Activated T-helper 17 cell treated with anti-CD3 and anti-CD28 coated beads, Interleukin-2, amount 50 U/mL, for 72 hours (primary cell): ENCODE data around the gene ZNF628. TPM values are rescaled to one million over a fixed set of nuclear protein-coding genes. Genes with fewer than 3 reads are reported as not detected.
A peak's percentile ranks its signal among the peaks of the same experiment; 100 is the strongest.

Experiments
- ATAC-seq: fragments of 150-1000 bp; cut with Tn5 transposase; replicated peaks from 2 replicates; pipeline ENCODE4 v1.10.0; 2021; ENCODE audit warnings: mild to moderate bottlenecking, moderate library complexity
- H3K27ac Mint-ChIP-seq: one replicate; pipeline ENCODE4 v1.8.0; 2022; ENCODE audit warnings: mixed read lengths
- H3K27me3 Mint-ChIP-seq: one replicate; pipeline ENCODE4 v1.8.0; 2022; ENCODE audit warnings: mixed read lengths
- H3K36me3 Mint-ChIP-seq: one replicate; pipeline ENCODE4 v1.8.0; 2022; ENCODE audit warnings: low read depth, mild to moderate bottlenecking, mixed read lengths
- H3K4me1 Mint-ChIP-seq: one replicate; pipeline ENCODE4 v1.8.0; 2022; ENCODE audit warnings: mixed read lengths
- H3K4me3 Mint-ChIP-seq: one replicate; pipeline ENCODE4 v1.8.0; 2022; ENCODE audit warnings: mild to moderate bottlenecking, mixed read lengths
- H3K9me3 Mint-ChIP-seq: one replicate; pipeline ENCODE4 v1.8.0; 2022; ENCODE audit warnings: mixed read lengths
- total RNA-seq, 2 donors: library from RNA; stranded (reverse); gene quantifications; one replicate each; pipeline ENCODE4 v1.2.3, GENCODE V29; 2022

ZNF628 gene
- total RNA-seq, 2 donors from 2014 or later = 11.1 to 11.3 TPM

GRCh38 chr19:55481794-55482155, 5.4 kb downstream of the ZNF628 start:
- no peaks in the 10 kb centered on the region for H3K9me3 Mint-ChIP-seq
- H3K27me3 Mint-ChIP-seq = no peaks in the 10 kb centered on the region
- no peak overlapping the region for H3K4me3 Mint-ChIP-seq
- ATAC-seq = no peak
- H3K27ac Mint-ChIP-seq = no peak overlapping the region
- H3K36me3 Mint-ChIP-seq = peaks cover 20% of the 10 kb centered on the region
- H3K4me1 Mint-ChIP-seq = peaks cover 29% of the 10 kb centered on the region

GRCh38 chr19:55482156-55482961, 5.9 kb downstream of the ZNF628 start:
- peaks cover 29% of the 10 kb centered on the region for H3K4me1 Mint-ChIP-seq
- no peak for ATAC-seq
- H3K27ac Mint-ChIP-seq = no peak overlapping the region
- H3K27me3 Mint-ChIP-seq = no peaks in the 10 kb centered on the region
- H3K36me3 Mint-ChIP-seq = peaks cover 20% of the 10 kb centered on the region
- no peak overlapping the region for H3K4me3 Mint-ChIP-seq
- H3K9me3 Mint-ChIP-seq = no peaks in the 10 kb centered on the region

GRCh38 chr19:55482967-55483705, 6.7 kb downstream of the ZNF628 start:
- ATAC-seq = no peak
- Mint-ChIP-seq H3K4me3 (no peak overlapping the region), H3K4me1 (peaks cover 24% of the 10 kb centered on the region), H3K27me3 (no peaks in the 10 kb centered on the region), H3K36me3 (peaks cover 20% of the 10 kb centered on the region), H3K9me3 (no peaks in the 10 kb centered on the region), H3K27ac (no peak overlapping the region)

- H3K36me3 Mint-ChIP-seq = peaks cover 12% of the 10 kb centered on the region
- no peaks in the 10 kb centered on the region for H3K27me3 Mint-ChIP-seq
- no peak overlapping the region for H3K27ac Mint-ChIP-seq
- H3K4me3 Mint-ChIP-seq = peak overlapping the region; percentile 70
- peaks cover 16% of the 10 kb centered on the region for H3K4me1 Mint-ChIP-seq
- H3K9me3 Mint-ChIP-seq = no peaks in the 10 kb centered on the region
- ATAC-seq = no peak
These were observed 7.5 kb downstream of the ZNF628 start for GRCh38 chr19:55483706-55484592.

- H3K4me1 Mint-ChIP-seq = peaks cover 8% of the 10 kb centered on the region
These were observed 8.4 kb downstream of the ZNF628 start, which contains the start of gene NAT14 for GRCh38 chr19:55484593-55485438. Gene NAT14, plus strand, starts transcription at chr19:55485188. Its CDS starts 521 bp downstream, at chr19:55485709.

GRCh38 chr19:55485439-55486011, 9.1 kb downstream of the ZNF628 start:
- H3K4me3 Mint-ChIP-seq = peak overlapping the region; percentile 70
- H3K36me3 Mint-ChIP-seq = no peaks in the 10 kb centered on the region
- no peaks in the 10 kb centered on the region for H3K27me3 Mint-ChIP-seq
- peaks cover 5% of the 10 kb centered on the region for H3K4me1 Mint-ChIP-seq
- peak overlapping the region; percentile 75 for H3K27ac Mint-ChIP-seq
- no peaks in the 10 kb centered on the region for H3K9me3 Mint-ChIP-seq
- no peak for ATAC-seq

More at GRCh38 chr19:55484593-55485438, 8.4 kb downstream of the ZNF628 start, which contains the start of gene NAT14:
- Mint-ChIP-seq H3K9me3 (no peaks in the 10 kb centered on the region), H3K4me3 (peak within 1 kb of the TSS; percentile 70), H3K27me3 (no peaks in the 10 kb centered on the region), H3K36me3 (peaks cover 4% of the 10 kb centered on the region), H3K27ac (peak within 1 kb of the TSS; percentile 75)
- peak; percentile 73 for ATAC-seq

- Mint-ChIP-seq H3K36me3 (no peaks in the 10 kb centered on the region), H3K4me3 (peak overlapping the region; percentile 70), H3K9me3 (no peaks in the 10 kb centered on the region), H3K4me1 (peaks cover 5% of the 10 kb centered on the region), H3K27ac (peak overlapping the region; percentile 75), H3K27me3 (no peaks in the 10 kb centered on the region)
- ATAC-seq = no peak
These were observed 9.9 kb downstream of the ZNF628 start for GRCh38 chr19:55486043-55486970.

GRCh38 chr19:55486971-55487923, 10.8 kb downstream of the ZNF628 start:
- H3K27ac Mint-ChIP-seq = peak overlapping the region; percentile 79
- H3K27me3 Mint-ChIP-seq = peaks cover 3% of the 10 kb centered on the region
- peak; percentile 66 for ATAC-seq
- peaks cover 5% of the 10 kb centered on the region for H3K4me1 Mint-ChIP-seq
- H3K36me3 Mint-ChIP-seq = no peaks in the 10 kb centered on the region
- peak overlapping the region; percentile 39 for H3K4me3 Mint-ChIP-seq
- no peaks in the 10 kb centered on the region for H3K9me3 Mint-ChIP-seq

GRCh38 chr19:55487924-55488687, 11.7 kb downstream of the ZNF628 start, which contains the start of gene SSC5D:
Gene SSC5D, plus strand, starts transcription at chr19:55488436. Its CDS starts 154 bp downstream, at chr19:55488590.
- no peak for ATAC-seq
- Mint-ChIP-seq H3K27me3 (peaks cover 4% of the 10 kb centered on the region), H3K9me3 (no peaks in the 10 kb centered on the region), H3K27ac (peak within 1 kb of the TSS; percentile 79), H3K36me3 (no peaks in the 10 kb centered on the region), H3K4me3 (peak within 1 kb of the TSS; percentile 39), H3K4me1 (peaks cover 5% of the 10 kb centered on the region)

GRCh38 chr19:55488986-55489710, 12.7 kb downstream of the ZNF628 start:
- Mint-ChIP-seq H3K27ac (no peak overlapping the region), H3K36me3 (no peaks in the 10 kb centered on the region), H3K27me3 (peaks cover 4% of the 10 kb centered on the region), H3K4me3 (no peak overlapping the region), H3K9me3 (no peaks in the 10 kb centered on the region), H3K4me1 (peaks cover 5% of the 10 kb centered on the region)
- ATAC-seq = no peak
